HG02938 (cell line): Measurements from ENCODE around the gene MLLT11.

Experiments
- ATAC-seq: cut with Tn5 transposase; IDR thresholded peaks from one replicate; pipeline ENCODE4 v1.9.1; 2021; ENCODE audit warnings: mild to moderate bottlenecking, moderate library complexity; ENCODE audit not compliant: unreplicated experiment

MLLT11 gene

GRCh38 chr1:151060007-151060656 is at the start of gene MLLT11:
Gene MLLT11, plus strand, starts transcription at chr1:151060397. Its CDS starts 6,828 bp downstream, at chr1:151067225.
- ATAC-seq, result no peak

GRCh38 chr1:151011154-151011850 is 48.9 kb upstream of the MLLT11 start:
- no peak for ATAC-seq

GRCh38 chr1:151012684-151013471 is 47.3 kb upstream of the MLLT11 start:
- ATAC-seq, result no peak

GRCh38 chr1:151013518-151013917 is 46.7 kb upstream of the MLLT11 start:
- ATAC-seq, result no peak

GRCh38 chr1:151024540-151025146 is 35.6 kb upstream of the MLLT11 start:
- peak; percentile 58 for ATAC-seq

GRCh38 chr1:151026460-151026859 is 33.7 kb upstream of the MLLT11 start:
- ATAC-seq, result no peak

- ATAC-seq, result no peak
These were observed 28.0 kb upstream of the MLLT11 start for GRCh38 chr1:151032164-151032563.

GRCh38 chr1:151035167-151035566 is 25.0 kb upstream of the MLLT11 start:
- ATAC-seq, result no peak

- ATAC-seq, result no peak
These were observed 23.8 kb upstream of the MLLT11 start, which contains the start of gene BNIPL for GRCh38 chr1:151036356-151036755. Gene BNIPL, plus strand, starts transcription at chr1:151036586. Its CDS starts 140 bp downstream, at chr1:151036726.

- ATAC-seq, result no peak
These were observed 23.2 kb upstream of the MLLT11 start for GRCh38 chr1:151037032-151037431.

- no peak for ATAC-seq
These were observed 20.7 kb upstream of the MLLT11 start for GRCh38 chr1:151039521-151039920.

GRCh38 chr1:151043163-151043562 is 17.0 kb upstream of the MLLT11 start:
- ATAC-seq, result no peak

GRCh38 chr1:151047591-151047924 is 12.6 kb upstream of the MLLT11 start, which contains the start of gene C1orf56:
Gene C1orf56, plus strand, starts transcription at chr1:151047751. Its CDS starts 97 bp downstream, at chr1:151047848.
- ATAC-seq, result no peak

- ATAC-seq, result peak; percentile 56
These were observed 12.1 kb upstream of the MLLT11 start for GRCh38 chr1:151047925-151048644.

GRCh38 chr1:151048645-151049032 is 11.6 kb upstream of the MLLT11 start:
- no peak for ATAC-seq

GRCh38 chr1:151049458-151049857 is 10.7 kb upstream of the MLLT11 start:
- ATAC-seq, result no peak

GRCh38 chr1:151050051-151050688 is 10.0 kb upstream of the MLLT11 start:
- ATAC-seq, result no peak

GRCh38 chr1:151051356-151052009 is 8.7 kb upstream of the MLLT11 start:
- ATAC-seq, result no peak

- ATAC-seq, result no peak
These were observed 5.1 kb upstream of the MLLT11 start for GRCh38 chr1:151054971-151055547.
